H9 (cell line): ENCODE measurements around the gene DDX24. TPM values are rescaled to one million over a fixed set of nuclear protein-coding genes. Genes with fewer than 3 reads are reported as not detected.

Experiments
- DNase-seq: peaks from one replicate; pipeline ENCODE4 v3.0.0-alpha.2; 2017
- H2AFZ ChIP-seq: one replicate; pipeline ENCODE4 v1.6.1; 2013; ENCODE audit warnings: mild to moderate bottlenecking, low read length, control low read depth, moderate library complexity
- H2AK5ac ChIP-seq: 2 replicates; pipeline ENCODE4 v1.6.1; 2013; ENCODE audit warnings: low read length, control low read depth, mixed read lengths; ENCODE audit not compliant: insufficient read length
- H2BK120ac ChIP-seq: one replicate; pipeline ENCODE4 v1.6.1; 2013; ENCODE audit warnings: low read depth, mild to moderate bottlenecking, low read length, control low read depth, inconsistent platforms; ENCODE audit not compliant: poor library complexity, severe bottlenecking
- H2BK12ac ChIP-seq: 2 replicates; pipeline ENCODE4 v1.6.1; 2013; ENCODE audit warnings: low read length, control low read depth, mixed read lengths, low read depth; ENCODE audit not compliant: insufficient read length
- H2BK15ac ChIP-seq: 2 replicates; pipeline ENCODE4 v1.6.1; 2013; ENCODE audit warnings: low read depth, low read length, control low read depth
- H2BK20ac ChIP-seq: one replicate; pipeline ENCODE4 v1.6.1; 2013; ENCODE audit warnings: low read depth, mild to moderate bottlenecking, low read length, control low read depth, inconsistent platforms; ENCODE audit not compliant: poor library complexity, severe bottlenecking
- H2BK5ac ChIP-seq: 2 replicates; pipeline ENCODE4 v1.6.1; 2013; ENCODE audit warnings: low read length, control low read depth, mixed read lengths; ENCODE audit not compliant: insufficient read length
- H3K14ac ChIP-seq: 2 replicates; pipeline ENCODE4 v1.6.1; 2013; ENCODE audit warnings: low read length, control low read depth; ENCODE audit not compliant: insufficient read depth
- H3K18ac ChIP-seq: 2 replicates; pipeline ENCODE4 v1.6.1; 2013; ENCODE audit warnings: low read depth, mild to moderate bottlenecking, mixed read lengths, low read length, control low read depth; ENCODE audit not compliant: insufficient read length
- H3K23ac ChIP-seq: 2 replicates; pipeline ENCODE4 v1.6.1; 2013; ENCODE audit warnings: low read length, control low read depth, mixed read lengths, low read depth; ENCODE audit not compliant: insufficient read length
- H3K23me2 ChIP-seq: 2 replicates; pipeline ENCODE4 v1.6.1; 2013; ENCODE audit warnings: low read depth, mild to moderate bottlenecking, mixed read lengths, low read length, control low read depth; ENCODE audit not compliant: insufficient read length, poor library complexity, severe bottlenecking
- H3K27ac ChIP-seq: 2 replicates; pipeline ENCODE4 v1.5.1; 2013; ENCODE audit warnings: low read length, control low read depth, mixed read lengths, low read depth; ENCODE audit not compliant: insufficient read length
- H3K27me3 ChIP-seq: 2 replicates; pipeline ENCODE4 v1.6.1; 2013; ENCODE audit warnings: low read length, control low read depth, inconsistent platforms; ENCODE audit not compliant: insufficient read depth
- H3K4ac ChIP-seq: 2 replicates; pipeline ENCODE4 v1.6.1; 2013; ENCODE audit warnings: low read depth, mild to moderate bottlenecking, control low read depth, inconsistent platforms, low read length, moderate library complexity
- H3K4me1 ChIP-seq: 2 replicates; pipeline ENCODE4 v1.6.1; 2013; ENCODE audit warnings: low read length, control low read depth, inconsistent platforms; ENCODE audit not compliant: insufficient read depth
- H3K4me2 ChIP-seq: 2 replicates; pipeline ENCODE4 v1.6.1; 2013; ENCODE audit warnings: low read length, control low read depth, mixed read lengths; ENCODE audit not compliant: insufficient read length, insufficient read depth
- H3K56ac ChIP-seq: 2 replicates; pipeline ENCODE4 v1.6.1; 2013; ENCODE audit warnings: low read depth, mild to moderate bottlenecking, mixed read lengths, low read length, control low read depth; ENCODE audit not compliant: insufficient read length
- H3K79me1 ChIP-seq: 2 replicates; pipeline ENCODE4 v1.6.1; 2013; ENCODE audit warnings: low read depth, mild to moderate bottlenecking, moderate library complexity, low read length, control low read depth, inconsistent platforms; ENCODE audit not compliant: insufficient read depth, poor library complexity, severe bottlenecking
- H3K79me2 ChIP-seq: 2 replicates; pipeline ENCODE4 v1.6.1; 2013; ENCODE audit warnings: low read length, control low read depth, inconsistent platforms; ENCODE audit not compliant: insufficient read depth
- H3K9ac ChIP-seq: 2 replicates; pipeline ENCODE4 v1.6.1; 2013; ENCODE audit warnings: low read length, control low read depth, mixed read lengths; ENCODE audit not compliant: insufficient read length; ENCODE audit errors: extremely low read depth
- H3K9me3 ChIP-seq: one replicate; pipeline ENCODE4 v1.6.1; 2013; ENCODE audit warnings: low read depth, low read length, inconsistent platforms; ENCODE audit not compliant: control insufficient read depth
- H3T11ph ChIP-seq: one replicate; pipeline ENCODE4 v1.6.1; 2013; ENCODE audit warnings: mild to moderate bottlenecking, low read length, control low read depth, inconsistent platforms
- H4K20me1 ChIP-seq: one replicate; pipeline ENCODE4 v1.6.1; 2013; ENCODE audit not compliant: control insufficient read depth, insufficient read length, insufficient read depth
- H4K5ac ChIP-seq: 2 replicates; pipeline ENCODE4 v1.6.1; 2013; ENCODE audit warnings: low read depth, mild to moderate bottlenecking, mixed read lengths, low read length, control low read depth; ENCODE audit not compliant: insufficient read length
- H4K8ac ChIP-seq: replicated peaks from 2 replicates; pipeline ENCODE4 v1.6.1; 2013; ENCODE audit warnings: low read length, control low read depth, mixed read lengths, low read depth; ENCODE audit not compliant: insufficient read length
- H4K91ac ChIP-seq: 2 replicates; pipeline ENCODE4 v1.6.1; 2013; ENCODE audit warnings: low read depth, mild to moderate bottlenecking, moderate library complexity, mixed read lengths, low read length, control low read depth; ENCODE audit not compliant: insufficient read length
- H3K27ac Mint-ChIP-seq, 3 experiments: 2 replicates in 2 of 3; 3 replicates in 1 of 3; pipeline ENCODE4 v1.8.0; 2020 to 2021; ENCODE audit warnings: mixed read lengths in 3 of 3, mild to moderate bottlenecking in 1 of 3, moderate library complexity in 1 of 3
- H3K27me3 Mint-ChIP-seq: 2 replicates; pipeline ENCODE4 v1.8.0; 2021; ENCODE audit warnings: low read depth, mild to moderate bottlenecking, moderate library complexity, mixed read lengths
- H3K36me3 Mint-ChIP-seq, 3 experiments: 2 replicates in 2 of 3; 3 replicates in 1 of 3; pipeline ENCODE4 v1.8.0; 2020 to 2021; ENCODE audit warnings: low read depth in 3 of 3, mixed read lengths in 3 of 3; ENCODE audit not compliant: insufficient read depth in 1 of 3
- H3K4me1 Mint-ChIP-seq, 2 experiments: 2 replicates each; pipeline ENCODE4 v1.8.0; 2020; ENCODE audit warnings: mixed read lengths in 2 of 2
- H3K4me3 Mint-ChIP-seq, 2 experiments: 2 replicates in 1 of 2; 3 replicates in 1 of 2; pipeline ENCODE4 v1.8.0; 2020 to 2021; ENCODE audit warnings: mild to moderate bottlenecking in 2 of 2, mixed read lengths in 2 of 2, moderate library complexity in 1 of 2
- H3K9me3 Mint-ChIP-seq, 2 experiments: 2 replicates in 1 of 2; 3 replicates in 1 of 2; pipeline ENCODE4 v1.8.0; 2020; ENCODE audit warnings: mild to moderate bottlenecking in 2 of 2, mixed read lengths in 2 of 2, moderate library complexity in 1 of 2
- total RNA-seq: library from RNA; stranded (reverse); gene quantifications from 2 replicates; pipeline ENCODE4 v1.2.1, GENCODE V29; 2021
- TF ChIP-seq, protein P1 (sequence below): fragments of 200-600 bp; sonication (generic); conservative IDR thresholded peaks from 3 replicates; pipeline ENCODE4 v1.8.0; 2021; ENCODE audit warnings: antibody characterized with exemption, mild to moderate bottlenecking

The DDX24 gene
- total RNA-seq, 1 experiment from 2014 or later: 172 TPM

DNA sequence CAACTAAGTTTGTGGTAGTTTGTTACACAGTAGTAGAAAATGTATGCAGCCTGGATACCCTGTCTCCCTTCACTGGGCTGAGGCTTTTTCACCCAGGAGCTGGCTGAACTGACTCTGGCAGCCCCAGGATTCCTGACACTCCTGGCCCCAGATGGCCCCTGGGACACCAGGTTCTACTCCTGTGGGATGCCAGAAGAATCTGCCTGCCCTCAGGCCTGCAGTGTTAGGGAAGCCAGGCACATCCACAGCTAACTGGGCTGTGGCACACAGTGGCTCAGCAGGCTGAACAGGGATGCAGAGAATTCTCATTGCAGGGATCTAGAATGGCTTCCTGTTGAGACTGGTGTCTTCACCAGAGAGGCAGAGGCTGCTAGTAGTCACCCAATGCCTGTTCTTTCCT, 38.1 kb upstream of the DDX24 start:
- H3K14ac ChIP-seq: no peak overlapping the region
- no peaks in the 10 kb centered on the region for H3K4me1 Mint-ChIP-seq
- H3K23me2 ChIP-seq: no peaks in the 10 kb centered on the region
- no peak overlapping the region for H3K4ac ChIP-seq
- H2BK15ac ChIP-seq: no peak overlapping the region
- DNase-seq: no peak
- no peak overlapping the region for H3K23ac ChIP-seq
- no peaks in the 10 kb centered on the region for H3K4me1 ChIP-seq
- H4K20me1 ChIP-seq: no peaks in the 10 kb centered on the region
- H3K4me2 ChIP-seq: no peak overlapping the region
- TF ChIP-seq, protein P1, sequence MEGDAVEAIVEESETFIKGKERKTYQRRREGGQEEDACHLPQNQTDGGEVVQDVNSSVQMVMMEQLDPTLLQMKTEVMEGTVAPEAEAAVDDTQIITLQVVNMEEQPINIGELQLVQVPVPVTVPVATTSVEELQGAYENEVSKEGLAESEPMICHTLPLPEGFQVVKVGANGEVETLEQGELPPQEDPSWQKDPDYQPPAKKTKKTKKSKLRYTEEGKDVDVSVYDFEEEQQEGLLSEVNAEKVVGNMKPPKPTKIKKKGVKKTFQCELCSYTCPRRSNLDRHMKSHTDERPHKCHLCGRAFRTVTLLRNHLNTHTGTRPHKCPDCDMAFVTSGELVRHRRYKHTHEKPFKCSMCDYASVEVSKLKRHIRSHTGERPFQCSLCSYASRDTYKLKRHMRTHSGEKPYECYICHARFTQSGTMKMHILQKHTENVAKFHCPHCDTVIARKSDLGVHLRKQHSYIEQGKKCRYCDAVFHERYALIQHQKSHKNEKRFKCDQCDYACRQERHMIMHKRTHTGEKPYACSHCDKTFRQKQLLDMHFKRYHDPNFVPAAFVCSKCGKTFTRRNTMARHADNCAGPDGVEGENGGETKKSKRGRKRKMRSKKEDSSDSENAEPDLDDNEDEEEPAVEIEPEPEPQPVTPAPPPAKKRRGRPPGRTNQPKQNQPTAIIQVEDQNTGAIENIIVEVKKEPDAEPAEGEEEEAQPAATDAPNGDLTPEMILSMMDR: no peak
- no peaks in the 10 kb centered on the region for H3K36me3 Mint-ChIP-seq
- no peak overlapping the region for H3K9ac ChIP-seq
- H4K8ac ChIP-seq: no peak overlapping the region
- peaks cover 6 to 11% of the 10 kb centered on the region in 2 experiments; a peak in 2 of 5 replicates for H3K9me3 Mint-ChIP-seq
- no peaks in the 10 kb centered on the region for H3K79me1 ChIP-seq
- H3K4me3 Mint-ChIP-seq: no peak overlapping the region
- H3T11ph ChIP-seq: no peak overlapping the region
- H3K18ac ChIP-seq: no peak overlapping the region
- H3K27me3 ChIP-seq: no peaks in the 10 kb centered on the region
- no peak overlapping the region for H4K5ac ChIP-seq
- H2AK5ac ChIP-seq: no peak overlapping the region
- no peak overlapping the region for H3K27ac ChIP-seq
- H4K91ac ChIP-seq: no peak overlapping the region
- H2BK20ac ChIP-seq: no peak overlapping the region
- H2BK12ac ChIP-seq: no peak overlapping the region
- no peak overlapping the region for H2BK120ac ChIP-seq
- peaks cover 39% of the 10 kb centered on the region for H3K27me3 Mint-ChIP-seq
- H3K79me2 ChIP-seq: no peaks in the 10 kb centered on the region
- H3K56ac ChIP-seq: no peak overlapping the region
- no peak overlapping the region for H3K27ac Mint-ChIP-seq
- no peak overlapping the region for H2BK5ac ChIP-seq
- no peaks in the 10 kb centered on the region for H3K9me3 ChIP-seq
- H2AFZ ChIP-seq: no peak overlapping the region
